Effector memory CD8-positive, alpha-beta T cell (primary cell): ENCODE results near the gene DIP2C.
"Not testable (repeated sequence)": the region's sequence is repeated elsewhere in the genome, so short reads cannot be mapped to it uniquely, and the experiment has no call there.

Experiments
- ATAC-seq: fragments of 150-1000 bp; cut with Tn5 transposase; replicated peaks from 2 replicates; pipeline ENCODE4 v1.10.0; 2021; ENCODE audit warnings: mild to moderate bottlenecking, moderate library complexity
- DNase-seq, 3 experiments: peaks; one replicate each; pipeline ENCODE4 v3.0.0; 2021
- H3K27ac Mint-ChIP-seq, 2 donors: one replicate each; pipeline ENCODE4 v1.8.0; 2022; ENCODE audit warnings: mild to moderate bottlenecking in 2 of 2, mixed read lengths in 2 of 2, moderate library complexity in 2 of 2
- H3K27me3 Mint-ChIP-seq, 2 donors: one replicate each; pipeline ENCODE4 v1.8.0; 2022; ENCODE audit warnings: mixed read lengths in 2 of 2
- H3K36me3 Mint-ChIP-seq: one replicate; pipeline ENCODE4 v1.8.0; 2022; ENCODE audit warnings: mild to moderate bottlenecking, moderate library complexity, mixed read lengths; ENCODE audit not compliant: insufficient read depth
- H3K4me1 Mint-ChIP-seq, 2 donors: one replicate each; pipeline ENCODE4 v1.8.0; 2022; ENCODE audit warnings: low read depth in 2 of 2, mixed read lengths in 2 of 2
- H3K4me3 Mint-ChIP-seq, 2 donors: one replicate each; pipeline ENCODE4 v1.8.0; 2022; ENCODE audit warnings: mild to moderate bottlenecking in 2 of 2, mixed read lengths in 2 of 2, moderate library complexity in 2 of 2
- H3K9me3 Mint-ChIP-seq, 2 donors: one replicate each; pipeline ENCODE4 v1.8.0; 2022; ENCODE audit warnings: mixed read lengths in 2 of 2

The DIP2C gene

DNA sequence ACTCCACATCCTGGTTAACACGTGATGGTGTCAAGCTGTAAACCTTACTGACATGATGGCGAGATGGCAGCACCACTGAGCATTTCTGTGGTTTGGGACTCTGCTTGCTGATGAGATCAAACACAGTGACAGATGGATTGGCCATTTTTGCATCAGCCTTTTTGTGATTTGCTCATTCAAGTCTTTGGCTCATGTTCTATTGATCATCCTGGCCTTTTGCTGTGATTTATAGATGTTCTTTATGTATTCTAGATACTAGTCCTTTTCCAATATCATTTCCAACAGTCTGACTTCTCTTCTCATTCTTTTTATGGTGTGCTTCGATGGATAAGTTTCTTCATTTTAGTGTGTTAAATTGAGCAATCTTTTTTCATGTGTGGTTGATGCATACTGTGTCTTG is 24.7 kb upstream of the DIP2C start:
- Mint-ChIP-seq H3K4me3 (no peak overlapping the region), H3K9me3 (peaks cover 0 to 10% of the 10 kb centered on the region in 2 donors), H3K27me3 (peaks cover 23 to 48% of the 10 kb centered on the region in 2 donors), H3K4me1 (no peaks in the 10 kb centered on the region), H3K27ac (no peak overlapping the region), H3K36me3 (no peaks in the 10 kb centered on the region)
- DNase-seq (no peak), ATAC-seq (no peak)

DNA sequence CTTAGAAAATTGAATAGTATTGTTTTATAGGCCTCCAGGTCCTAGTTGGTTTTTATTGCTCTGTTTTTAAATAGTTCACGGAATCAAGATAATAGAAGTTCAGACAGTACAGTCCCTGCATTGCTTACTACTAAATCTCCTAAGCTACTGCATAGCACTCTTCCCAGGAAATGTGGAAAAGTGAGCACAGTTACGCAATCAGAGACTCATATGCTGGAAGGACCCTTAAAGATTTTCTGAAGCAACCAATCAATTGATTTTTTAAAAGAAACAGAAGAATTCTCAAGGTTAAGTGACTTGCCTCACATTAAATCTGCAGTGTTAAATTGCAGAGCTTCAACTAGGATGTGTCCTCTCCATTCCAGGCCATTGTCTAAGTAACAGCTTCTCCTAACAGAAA is 23.1 kb upstream of the DIP2C start:
- Mint-ChIP-seq H3K9me3 (peaks cover 0 to 10% of the 10 kb centered on the region in 2 donors), H3K36me3 (no peaks in the 10 kb centered on the region), H3K4me1 (no peaks in the 10 kb centered on the region), H3K27me3 (peaks cover 25 to 43% of the 10 kb centered on the region in 2 donors), H3K4me3 (no peak overlapping the region), H3K27ac (no peak overlapping the region)
- DNase-seq (no peak), ATAC-seq (no peak)

DNA sequence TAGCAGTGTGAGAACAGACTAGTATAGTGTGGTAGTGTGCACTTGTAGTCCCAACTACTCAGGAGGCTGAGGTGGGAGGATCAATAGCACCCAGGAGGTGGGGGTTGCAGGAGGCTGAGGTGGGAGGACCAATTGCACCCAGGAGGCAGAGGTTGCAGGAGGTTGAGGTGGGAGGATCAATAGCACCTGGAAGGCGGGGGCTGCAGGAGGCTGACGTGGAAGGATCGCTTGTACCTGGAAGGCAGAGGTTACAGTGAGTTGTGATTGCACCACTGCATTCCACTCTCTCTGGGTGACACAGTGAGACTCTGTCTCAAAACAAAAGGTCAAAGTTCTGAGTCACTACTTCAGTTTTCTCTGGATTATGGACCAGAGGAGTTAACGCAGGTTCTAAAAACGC is 22.6 kb upstream of the DIP2C start:
- Mint-ChIP-seq H3K27me3 (peaks cover 30 to 48% of the 10 kb centered on the region in 2 donors), H3K9me3 (peaks cover 0 to 10% of the 10 kb centered on the region in 2 donors), H3K36me3 (no peaks in the 10 kb centered on the region), H3K4me1 (no peaks in the 10 kb centered on the region), H3K27ac (no peak overlapping the region), H3K4me3 (no peak overlapping the region)
- ATAC-seq: no peak
- DNase-seq: no peak

DNA sequence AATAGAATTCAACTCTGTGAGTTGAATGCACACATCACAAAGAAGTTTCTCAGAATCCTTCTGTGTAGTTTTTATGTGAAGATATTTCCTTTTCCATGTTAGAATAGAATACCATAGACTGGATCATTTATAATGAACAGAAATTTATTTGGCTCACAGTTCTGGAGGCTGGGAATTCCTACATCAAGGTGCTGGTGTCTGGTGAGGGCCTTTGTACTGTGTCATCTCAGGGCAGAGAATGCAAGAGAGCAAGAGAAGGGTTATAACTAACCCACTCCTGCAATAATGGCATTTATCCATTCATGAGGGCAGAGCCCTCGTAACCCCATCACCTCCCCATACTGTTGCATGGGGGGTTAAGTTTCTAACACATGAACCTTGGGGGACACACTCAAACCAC is 18.4 kb upstream of the DIP2C start:
- Mint-ChIP-seq H3K27ac (no peak overlapping the region), H3K4me3 (no peak overlapping the region), H3K4me1 (no peaks in the 10 kb centered on the region), H3K27me3 (peaks cover 42 to 47% of the 10 kb centered on the region in 2 donors), H3K36me3 (no peaks in the 10 kb centered on the region), H3K9me3 (no peaks in the 10 kb centered on the region)
- DNase-seq (no peak), ATAC-seq (no peak)

DNA sequence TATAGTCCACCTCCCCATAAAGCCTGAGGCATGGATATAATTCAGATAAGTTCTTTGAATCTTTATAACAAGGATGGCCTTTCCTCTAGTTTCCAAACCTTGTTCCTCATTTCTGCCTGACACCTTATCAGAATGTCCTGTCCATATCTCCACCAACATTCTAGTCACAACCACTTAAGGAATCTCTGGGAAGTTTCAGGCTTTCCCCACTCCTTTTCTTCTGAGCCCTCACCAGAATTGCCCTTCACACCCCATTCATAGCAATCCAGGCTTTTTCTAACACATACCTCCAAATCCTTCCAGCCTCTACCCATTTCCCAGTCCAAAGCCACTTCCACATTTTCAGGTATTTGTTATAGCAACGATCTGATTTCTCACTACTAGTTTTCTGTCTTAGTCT is 18.0 kb upstream of the DIP2C start:
- ATAC-seq: no peak
- H3K4me3 Mint-ChIP-seq: no peak overlapping the region
- DNase-seq: no peak
- H3K4me1 Mint-ChIP-seq: no peaks in the 10 kb centered on the region
- no peaks in the 10 kb centered on the region for H3K36me3 Mint-ChIP-seq
- H3K9me3 Mint-ChIP-seq: no peaks in the 10 kb centered on the region
- H3K27ac Mint-ChIP-seq: no peak overlapping the region
- peaks cover 46 to 47% of the 10 kb centered on the region in 2 donors for H3K27me3 Mint-ChIP-seq

DNA sequence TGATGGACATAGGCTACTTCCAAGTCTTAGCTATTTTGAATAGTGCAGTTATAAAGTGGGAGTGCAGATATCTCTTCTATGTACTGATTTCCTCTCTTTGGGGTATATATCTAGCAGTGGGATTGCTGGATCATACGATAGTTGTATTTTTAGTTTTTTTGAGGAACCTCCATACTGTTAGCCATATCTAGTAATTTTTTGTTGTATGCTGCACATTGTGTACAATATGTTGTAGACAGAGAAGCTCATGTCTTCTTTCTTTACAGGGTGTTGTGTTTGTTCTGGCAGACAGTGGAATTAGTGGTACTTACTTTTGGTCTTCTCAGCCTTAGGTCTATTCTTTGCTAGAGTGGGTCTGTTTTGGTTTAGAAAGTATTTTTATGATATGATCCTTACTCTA is 13.7 kb upstream of the DIP2C start:
- DNase-seq (no peak), ATAC-seq (no peak)
- Mint-ChIP-seq H3K36me3 (no peaks in the 10 kb centered on the region), H3K4me1 (no peaks in the 10 kb centered on the region), H3K27me3 (peaks cover 49 to 53% of the 10 kb centered on the region in 2 donors), H3K9me3 (peaks cover 0 to 7% of the 10 kb centered on the region in 2 donors), H3K27ac (no peak overlapping the region), H3K4me3 (no peak overlapping the region)

DNA sequence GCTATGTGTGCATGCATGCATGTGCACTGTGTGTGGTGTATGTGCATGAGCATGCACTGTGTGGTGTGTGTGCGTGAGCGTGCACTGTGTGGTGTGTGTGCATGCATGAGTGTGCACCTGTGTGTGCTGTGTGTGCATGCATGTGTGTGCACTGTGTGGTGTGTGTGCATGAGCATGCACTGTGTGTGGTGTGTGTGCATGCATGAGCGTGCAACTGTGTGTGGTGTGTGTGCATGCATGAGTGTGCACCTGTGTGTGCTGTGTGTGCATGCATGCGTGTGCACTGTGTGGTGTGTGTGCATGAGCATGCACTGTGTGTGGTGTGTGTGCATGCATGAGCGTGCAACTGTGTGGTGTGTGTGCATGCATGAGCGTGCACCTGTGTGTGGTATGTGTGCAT is 10.7 kb upstream of the DIP2C start:
- peaks cover 47 to 52% of the 10 kb centered on the region in 2 donors for H3K27me3 Mint-ChIP-seq
- not testable (repeated sequence) for H3K36me3 Mint-ChIP-seq, H3K9me3 Mint-ChIP-seq, ATAC-seq, DNase-seq, H3K27ac Mint-ChIP-seq, H3K4me3 Mint-ChIP-seq, H3K4me1 Mint-ChIP-seq

DNA sequence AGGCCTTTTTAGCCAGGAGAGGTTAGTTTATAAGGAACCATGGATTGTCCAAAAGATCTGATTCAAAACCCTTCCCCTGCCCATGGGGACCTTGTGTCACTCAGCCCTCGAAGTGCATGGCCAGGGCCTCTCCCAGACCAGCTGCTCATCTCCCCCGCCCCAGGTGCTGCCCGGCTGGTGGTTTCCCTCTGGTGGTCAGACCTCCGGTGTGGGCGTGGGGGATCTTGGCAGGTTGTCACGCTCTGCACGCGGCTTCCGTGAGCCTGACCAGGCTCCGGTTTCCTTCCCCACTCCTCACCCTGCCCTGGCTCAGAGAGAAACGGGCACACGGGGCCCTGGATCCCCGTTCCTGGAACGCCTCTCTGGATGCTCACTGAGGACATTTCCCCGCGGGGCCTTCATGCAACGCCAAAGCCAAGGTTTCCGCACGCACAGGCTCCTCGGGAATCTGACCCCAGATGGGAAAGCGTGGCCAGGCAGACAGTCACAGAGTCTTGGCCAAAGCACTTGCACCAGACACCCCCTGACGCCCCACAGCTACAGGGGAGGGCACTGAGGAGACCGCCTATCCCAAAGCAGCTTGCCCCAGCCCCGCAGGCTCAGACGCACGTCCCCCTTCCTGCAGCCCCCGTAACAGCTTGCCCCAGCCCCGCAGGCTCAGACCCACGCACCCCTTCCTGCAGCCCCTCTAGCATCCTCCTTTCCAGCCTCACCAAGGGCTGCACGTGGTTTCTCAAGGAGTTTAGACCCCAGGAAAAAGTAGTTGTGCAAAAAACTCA is 7.8 kb upstream of the DIP2C start:
- no peaks in the 10 kb centered on the region for H3K4me1 Mint-ChIP-seq
- peaks cover 0 to 7% of the 10 kb centered on the region in 2 donors for H3K9me3 Mint-ChIP-seq
- no peaks in the 10 kb centered on the region for H3K36me3 Mint-ChIP-seq
- no peak for DNase-seq
- no peak overlapping the region for H3K27ac Mint-ChIP-seq
- no peak overlapping the region for H3K4me3 Mint-ChIP-seq
- peaks cover 40 to 50% of the 10 kb centered on the region in 2 donors for H3K27me3 Mint-ChIP-seq
- no peak for ATAC-seq

DNA sequence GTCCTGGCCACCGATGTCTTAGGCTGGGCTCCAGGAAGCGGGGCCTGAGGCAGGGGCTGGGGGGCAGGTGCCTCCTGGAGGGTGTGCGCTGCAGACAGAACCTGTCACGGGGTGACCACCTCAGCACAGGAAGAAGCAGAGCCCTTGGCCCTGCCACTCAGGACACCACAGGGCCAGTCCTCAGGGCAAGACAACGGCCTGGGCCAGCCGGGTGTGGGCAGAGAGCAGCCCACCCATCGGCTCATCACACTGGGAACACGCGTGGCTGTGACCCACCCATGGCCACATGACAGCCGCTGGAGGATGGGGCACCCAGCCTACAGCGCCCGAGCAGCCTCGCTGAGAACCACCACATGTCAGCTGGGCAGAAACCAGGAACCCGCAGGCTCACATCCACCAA is 5.9 kb upstream of the DIP2C start:
- ATAC-seq (no peak), DNase-seq (no peak)
- Mint-ChIP-seq H3K27me3 (peaks cover 46 to 67% of the 10 kb centered on the region in 2 donors), H3K27ac (no peak overlapping the region), H3K9me3 (peaks cover 0 to 5% of the 10 kb centered on the region in 2 donors), H3K36me3 (no peaks in the 10 kb centered on the region), H3K4me1 (peaks cover 0 to 2% of the 10 kb centered on the region in 2 donors), H3K4me3 (no peak overlapping the region)

DNA sequence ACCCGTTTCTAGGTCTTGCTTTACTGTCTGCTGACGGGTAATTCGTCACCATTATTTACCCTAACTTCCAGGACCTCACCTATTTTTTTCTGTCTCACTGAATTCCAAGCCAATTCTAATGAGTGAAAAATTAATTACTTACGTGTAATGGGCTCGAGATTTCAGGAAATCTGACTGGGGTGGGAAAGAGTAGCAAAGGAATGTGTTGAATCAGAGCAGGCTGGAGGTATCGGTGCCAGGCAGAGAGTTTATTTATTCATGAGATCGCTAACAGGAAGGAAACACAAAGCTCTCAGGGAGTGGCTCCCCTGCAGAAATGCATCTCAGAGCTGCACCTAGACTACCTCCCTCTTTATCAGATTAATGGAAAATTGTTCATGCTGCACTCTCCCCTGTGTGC is 4.0 kb upstream of the DIP2C start:
- Mint-ChIP-seq H3K27me3 (peaks cover 52 to 68% of the 10 kb centered on the region in 2 donors), H3K36me3 (no peaks in the 10 kb centered on the region), H3K9me3 (no peaks in the 10 kb centered on the region), H3K4me1 (peaks cover 0 to 3% of the 10 kb centered on the region in 2 donors), H3K4me3 (no peak overlapping the region), H3K27ac (no peak overlapping the region)
- ATAC-seq (no peak), DNase-seq (no peak)

DNA sequence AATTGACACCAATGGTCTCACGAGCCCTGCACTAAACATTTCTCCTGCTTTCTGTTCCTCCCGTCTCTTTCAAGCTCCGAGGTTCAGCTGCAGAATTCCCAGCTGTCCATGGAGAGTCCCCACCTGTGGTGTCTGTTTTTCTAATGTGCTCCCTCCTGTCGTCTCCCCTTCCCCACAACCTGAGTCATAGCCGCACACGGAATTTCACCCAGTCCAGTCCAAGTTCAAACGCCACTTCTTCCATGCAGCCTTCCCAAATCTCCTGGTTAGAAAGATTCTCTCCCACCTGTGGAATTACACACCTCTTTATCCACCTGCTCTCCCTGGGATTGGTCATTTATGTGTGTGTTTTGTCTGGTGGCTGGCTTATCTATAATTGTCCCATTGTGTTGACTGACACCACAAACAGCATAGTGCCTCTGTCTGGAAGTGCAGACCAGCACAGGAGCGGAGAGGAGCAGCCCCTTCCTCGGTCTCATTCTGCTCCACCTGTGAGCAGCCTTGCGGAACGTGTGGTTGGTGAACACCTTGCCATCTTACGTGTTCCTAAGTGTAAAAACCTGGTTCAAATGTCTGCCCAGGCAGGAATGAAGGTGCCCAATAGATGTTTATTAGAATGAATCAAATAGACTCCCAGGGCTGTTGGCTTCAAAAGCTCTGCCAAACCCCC is 3.3 kb upstream of the DIP2C start:
- H3K4me3 Mint-ChIP-seq: no peak overlapping the region
- peaks cover 54 to 69% of the 10 kb centered on the region in 2 donors for H3K27me3 Mint-ChIP-seq
- no peak overlapping the region for H3K27ac Mint-ChIP-seq
- H3K4me1 Mint-ChIP-seq: peaks cover 0 to 5% of the 10 kb centered on the region in 2 donors
- no peak for ATAC-seq
- no peaks in the 10 kb centered on the region for H3K9me3 Mint-ChIP-seq
- DNase-seq: no peak
- no peaks in the 10 kb centered on the region for H3K36me3 Mint-ChIP-seq

DNA sequence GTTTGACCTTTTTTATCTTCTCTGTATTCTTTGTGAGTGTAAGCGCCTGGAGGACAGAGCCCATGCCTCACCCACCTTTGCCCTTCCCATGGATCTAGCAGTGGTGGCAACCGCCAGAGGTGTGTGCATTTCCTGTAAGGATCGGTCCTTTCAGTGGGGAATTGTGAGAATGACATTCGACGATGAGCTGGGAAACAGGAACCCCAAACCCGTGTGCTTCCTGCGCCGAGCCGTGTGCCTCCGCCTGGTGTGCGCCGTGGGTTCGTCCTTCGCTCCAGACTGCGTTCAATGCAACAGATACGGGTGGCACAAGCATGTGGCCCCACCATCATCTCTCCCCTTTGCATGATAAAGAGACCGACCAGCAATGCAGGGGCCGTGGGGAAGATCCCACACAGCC is 1.7 kb upstream of the DIP2C start:
- Mint-ChIP-seq H3K27ac (peak overlapping the region in 1 of 2 donors; percentile 46), H3K36me3 (no peaks in the 10 kb centered on the region), H3K9me3 (no peaks in the 10 kb centered on the region), H3K4me1 (peaks cover 0 to 5% of the 10 kb centered on the region in 2 donors), H3K4me3 (peak overlapping the region; percentile 39 to 71), H3K27me3 (peaks cover 57 to 73% of the 10 kb centered on the region in 2 donors)
- ATAC-seq (no peak), DNase-seq (no peak)

DNA sequence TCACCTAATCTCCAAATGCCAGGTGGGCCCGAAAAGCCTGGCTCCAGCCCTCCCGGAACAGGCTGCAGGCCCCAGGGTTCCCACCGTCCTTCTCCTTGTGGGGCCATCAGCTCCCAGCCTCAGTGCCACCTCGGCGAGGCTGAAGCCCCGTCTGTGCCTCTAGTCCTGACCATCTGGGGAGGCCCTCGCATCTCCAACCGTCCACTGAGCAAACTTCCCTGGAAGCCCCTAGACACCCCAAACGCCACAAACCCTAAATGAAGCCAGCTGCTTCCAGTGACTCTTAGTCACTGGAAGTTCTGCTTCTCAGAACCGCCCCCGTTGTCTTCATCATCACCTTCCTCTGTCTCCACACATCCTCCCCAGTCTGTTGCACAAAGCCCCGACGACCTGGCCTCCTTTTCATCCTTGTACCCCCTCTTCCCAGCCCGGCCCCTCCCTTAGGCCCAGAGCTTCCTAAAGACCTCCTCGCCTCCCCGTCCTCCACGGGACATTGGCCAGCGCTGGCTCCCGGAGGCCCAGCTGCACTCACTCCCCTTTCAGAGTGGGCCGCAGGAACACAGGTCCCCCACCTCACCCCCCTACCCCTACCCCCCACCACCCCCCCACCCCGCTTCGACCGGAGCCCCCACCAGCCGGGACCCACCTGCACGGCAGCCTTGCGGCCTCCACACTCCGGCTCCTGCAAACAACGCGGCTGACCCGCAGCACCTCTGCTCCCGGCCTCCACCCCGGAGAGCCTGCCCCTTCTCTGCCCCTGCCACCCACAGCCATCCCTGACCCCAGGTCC is 1.1 kb upstream of the DIP2C start:
- no peaks in the 10 kb centered on the region for H3K36me3 Mint-ChIP-seq
- DNase-seq: no peak
- H3K27ac Mint-ChIP-seq: no peak overlapping the region
- H3K4me1 Mint-ChIP-seq: peaks cover 0 to 5% of the 10 kb centered on the region in 2 donors
- H3K27me3 Mint-ChIP-seq: peaks cover 53 to 70% of the 10 kb centered on the region in 2 donors
- no peak for ATAC-seq
- H3K9me3 Mint-ChIP-seq: no peaks in the 10 kb centered on the region
- H3K4me3 Mint-ChIP-seq: peak overlapping the region; percentile 39 to 71
